Erythroblast (primary cell): Measurements from ENCODE around the gene ZNF503.

Source experiments
- GATA1 ChIP-seq: IDR thresholded peaks from 2 replicates; pipeline ENCODE4 v1.6.1; 2011; ENCODE audit warnings: low read depth, mild to moderate bottlenecking, control low read depth, low read length, moderate library complexity
- POLR2A ChIP-seq: IDR thresholded peaks from 2 replicates; pipeline ENCODE4 v1.6.1; 2011; ENCODE audit warnings: mild to moderate bottlenecking, low read length

- TF ChIP-seq POLR2A (no peak), GATA1 (no peak)
Measured at GRCh38 chr10:75429159-75429827, 27.7 kb upstream of the ZNF503 start.
